Measurements from ENCODE around the gene CTCFL.

DNA sequence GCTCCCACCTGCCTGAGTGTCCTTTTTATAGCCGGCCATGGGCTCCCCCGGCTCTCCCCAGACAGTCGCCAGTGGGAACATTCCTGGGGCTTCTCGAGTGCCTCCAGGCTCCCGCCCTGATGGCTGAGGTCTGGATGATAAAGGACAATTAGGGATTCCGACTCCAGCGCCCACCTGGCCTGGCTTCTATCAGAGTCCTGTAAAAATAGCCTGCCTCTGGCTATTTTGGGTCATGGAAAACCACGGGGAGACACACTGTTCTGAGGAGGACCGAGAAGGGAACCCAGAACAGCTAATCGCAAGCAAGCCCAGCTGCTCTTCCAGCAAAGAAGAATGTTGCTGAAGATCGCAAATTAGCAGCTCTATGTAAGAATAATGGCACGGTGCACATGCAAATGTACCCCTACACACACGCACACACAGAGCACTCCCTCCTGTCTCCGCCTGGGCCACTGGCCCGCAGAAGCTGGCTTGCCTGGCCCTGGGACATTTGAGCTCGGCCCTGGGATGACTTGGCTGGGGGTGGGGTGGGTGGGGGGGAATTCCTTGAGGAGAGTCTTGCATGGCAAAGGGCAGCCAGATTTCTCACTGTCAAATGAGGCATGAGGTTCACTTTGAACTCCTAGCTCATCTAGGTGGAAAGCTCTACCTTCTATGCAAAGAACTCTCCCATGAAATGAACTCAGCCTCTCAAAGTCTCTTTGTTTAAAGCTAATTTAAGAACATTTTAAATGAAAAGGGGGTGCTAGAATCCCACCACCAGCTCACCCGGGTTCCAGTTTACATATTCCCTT, 55.3 kb downstream of the CTCFL start:
- no peak for TF ChIP-seq EZH2phosphoT487 (IDR thresholded peaks at IDR 0.05; ENCODE audit: borderline replicate concordance, low read length)
- TF ChIP-seq, protein P1, sequence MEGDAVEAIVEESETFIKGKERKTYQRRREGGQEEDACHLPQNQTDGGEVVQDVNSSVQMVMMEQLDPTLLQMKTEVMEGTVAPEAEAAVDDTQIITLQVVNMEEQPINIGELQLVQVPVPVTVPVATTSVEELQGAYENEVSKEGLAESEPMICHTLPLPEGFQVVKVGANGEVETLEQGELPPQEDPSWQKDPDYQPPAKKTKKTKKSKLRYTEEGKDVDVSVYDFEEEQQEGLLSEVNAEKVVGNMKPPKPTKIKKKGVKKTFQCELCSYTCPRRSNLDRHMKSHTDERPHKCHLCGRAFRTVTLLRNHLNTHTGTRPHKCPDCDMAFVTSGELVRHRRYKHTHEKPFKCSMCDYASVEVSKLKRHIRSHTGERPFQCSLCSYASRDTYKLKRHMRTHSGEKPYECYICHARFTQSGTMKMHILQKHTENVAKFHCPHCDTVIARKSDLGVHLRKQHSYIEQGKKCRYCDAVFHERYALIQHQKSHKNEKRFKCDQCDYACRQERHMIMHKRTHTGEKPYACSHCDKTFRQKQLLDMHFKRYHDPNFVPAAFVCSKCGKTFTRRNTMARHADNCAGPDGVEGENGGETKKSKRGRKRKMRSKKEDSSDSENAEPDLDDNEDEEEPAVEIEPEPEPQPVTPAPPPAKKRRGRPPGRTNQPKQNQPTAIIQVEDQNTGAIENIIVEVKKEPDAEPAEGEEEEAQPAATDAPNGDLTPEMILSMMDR (IDR thresholded peaks at IDR 0.05; ENCODE audit: low read depth, low read length, poor library complexity, severe bottlenecking) = no peak
